Sigmoid colon (tissue), 7 donors: ENCODE data around the gene NR1I3. TPM values are rescaled to one million over a fixed set of nuclear protein-coding genes. Genes with fewer than 3 reads are reported as not detected.

Experiments used
- DNase-seq: peaks from one replicate; pipeline ENCODE4 v3.0.0-alpha.2; 2019
- H3K27ac ChIP-seq, 4 donors: fragments of 200-600 bp; sonication (generic); one replicate each; pipeline ENCODE4 v1.5.1; 2016 to 2019; ENCODE audit warnings: mild to moderate bottlenecking in 1 of 4
- H3K27me3 ChIP-seq, 3 donors: fragments of 200-600 bp; sonication (generic); one replicate each; pipeline ENCODE4 v1.5.1; 2019; ENCODE audit warnings: mild to moderate bottlenecking in 1 of 3
- H3K36me3 ChIP-seq, 4 donors: fragments of 200-600 bp; sonication (generic); one replicate each; pipeline ENCODE4 v1.5.1; 2016 to 2019
- H3K4me1 ChIP-seq, 4 donors: fragments of 200-600 bp; sonication (generic); one replicate each; pipeline ENCODE4 v1.5.1; 2017 to 2019
- H3K4me3 ChIP-seq, 4 donors: fragments of 200-600 bp; sonication (generic); one replicate each; pipeline ENCODE4 v1.5.1; 2017 to 2019; ENCODE audit warnings: mild to moderate bottlenecking in 2 of 4, moderate library complexity in 1 of 4
- H3K9me3 ChIP-seq, 4 donors: fragments of 200-600 bp in 3 of 4; sonication (generic) in 3 of 4; one replicate each; pipeline versions ENCODE4 v1.5.1 to v1.6.1; 2013 to 2019
- CTCF ChIP-seq, 4 experiments: fragments of 450-650 bp in 3 of 4; fragments of 200-600 bp in 1 of 4; IDR thresholded peaks; one replicate each; pipeline ENCODE4 v1.5.1; 2016 to 2019; ENCODE audit warnings: antibody characterized with exemption in 4 of 4, mild to moderate bottlenecking in 3 of 4, moderate library complexity in 2 of 4
- EP300 ChIP-seq, 4 donors: sonication (generic); formaldehyde crosslinking; IDR thresholded peaks; one replicate each; pipeline ENCODE4 v1.6.1; 2017; ENCODE audit warnings: antibody characterized with exemption in 4 of 4
- POLR2A ChIP-seq, 2 donors: fragments of 450-650 bp; IDR thresholded peaks; one replicate each; pipeline ENCODE4 v1.6.1; 2016; ENCODE audit warnings: antibody characterized with exemption in 2 of 2, mild to moderate bottlenecking in 2 of 2, moderate library complexity in 2 of 2
- POLR2AphosphoS5 ChIP-seq, 4 donors: sonication (generic); formaldehyde crosslinking; IDR thresholded peaks; one replicate each; pipeline ENCODE4 v1.6.1; 2017; ENCODE audit warnings: antibody characterized with exemption in 4 of 4
- WGBS, 2 donors: extraction: QIAGEN DNeasy Blood & Tissue Kit; methylation state at CpG; one replicate each; pipeline ENCODE4 v1.1.7; 2013; 5-methylcytosine and 5-hydroxymethylcytosine counted together
- intact Hi-C: fragments of 100-400 bp; cut with DNase I; formaldehyde crosslinking; loops from one replicate; pipeline ENCODE4 v1.15.1; 2023
- polyA plus RNA-seq, 3 donors: library from polyadenylated mRNA; stranded (reverse); fragments of 200-250 nt; gene quantifications; one replicate each; pipeline ENCODE4 v1.2.3, GENCODE V29; 2013
- total RNA-seq, 4 donors: library from RNA; depleted of rRNA; stranded (reverse); fragments of >200 nt; gene quantifications; one replicate each; pipeline ENCODE4 v1.1.0, GENCODE V29; 2016
- donor health status: healthy with polysubstance abuse.
- donor health status: Bipolar disorder and iron deficiency.
- donor health status: healthy.

The NR1I3 gene
- total and polyA plus RNA-seq, 7 donors, result 0.13 TPM; not detected in 6

- Histone ChIP-seq H3K9me3 (no peaks in the 10 kb centered on the region), H3K4me3 (no peak overlapping the region), H3K4me1 (no peaks in the 10 kb centered on the region), H3K27me3 (no peaks in the 10 kb centered on the region), H3K27ac (no peak overlapping the region), H3K36me3 (peaks cover 0 to 10% (median 5%) of the 10 kb centered on the region in 4 donors)
- no peak for DNase-seq
- intact Hi-C loops, result no loop called here
- WGBS, 2 donors, result 87 to 90% methylated on average over 5 of the region's 5 CpGs
- TF ChIP-seq POLR2AphosphoS5 (IDR thresholded peaks at IDR 0.05) (no peak), EP300 (IDR thresholded peaks at IDR 0.05) (no peak), CTCF (IDR thresholded peaks at IDR 0.05) (no peak), POLR2A (IDR thresholded peaks at IDR 0.05) (no peak)
Observed at GRCh38 chr1:161219078-161219892, 18.7 kb downstream of the NR1I3 start.

- Histone ChIP-seq H3K9me3 (no peaks in the 10 kb centered on the region), H3K27ac (peak overlapping the region in 1 of 4 donors; percentile 49), H3K27me3 (no peaks in the 10 kb centered on the region), H3K36me3 (peaks cover 7 to 18% (median 13%) of the 10 kb centered on the region in 4 donors), H3K4me1 (no peaks in the 10 kb centered on the region), H3K4me3 (no peak overlapping the region)
- TF ChIP-seq POLR2A (IDR thresholded peaks at IDR 0.05) (no peak), CTCF (IDR thresholded peaks at IDR 0.05) (no peak), EP300 (IDR thresholded peaks at IDR 0.05) (no peak), POLR2AphosphoS5 (IDR thresholded peaks at IDR 0.05) (no peak)
- WGBS, 2 donors, result 68 to 71% methylated on average over 8 of the region's 8 CpGs
- intact Hi-C loops, result no loop called here
- peak; percentile 39 for DNase-seq
Observed at GRCh38 chr1:161218301-161219077, 19.5 kb downstream of the NR1I3 start.

- DNase-seq, result peak; percentile 54
- H3K27me3 ChIP-seq, result no peaks in the 10 kb centered on the region
- no peaks in the 10 kb centered on the region for H3K9me3 ChIP-seq
- peak overlapping the region in 1 of 4 donors; percentile 13 for H3K4me3 ChIP-seq
- intact Hi-C loops, result no loop called here
- TF ChIP-seq EP300 (IDR thresholded peaks at IDR 0.05) (no peak), POLR2AphosphoS5 (IDR thresholded peaks at IDR 0.05) (no peak), POLR2A (IDR thresholded peaks at IDR 0.05) (no peak), CTCF (IDR thresholded peaks at IDR 0.05) (no peak)
- no peaks in the 10 kb centered on the region for H3K4me1 ChIP-seq
- WGBS, 2 donors, result 63 to 76% methylated on average over 6 of the region's 6 CpGs
- peak overlapping the region; percentile 40 to 72 (median 59) for H3K27ac ChIP-seq
- H3K36me3 ChIP-seq, result peaks cover 14 to 25% (median 19%) of the 10 kb centered on the region in 4 donors
Observed at GRCh38 chr1:161217831-161218230, 20.2 kb downstream of the NR1I3 start.

- WGBS, 2 donors, result 61 to 64% methylated on average over 7 of the region's 7 CpGs
Observed at GRCh38 chr1:161216945-161217712, 20.9 kb downstream of the NR1I3 start.

More at GRCh38 chr1:161216945-161217712, 20.9 kb downstream of the NR1I3 start:
- H3K9me3 ChIP-seq, result no peaks in the 10 kb centered on the region
- no peaks in the 10 kb centered on the region for H3K27me3 ChIP-seq
- H3K4me3 ChIP-seq, result peak overlapping the region in 2 of 4 donors; percentile 9 to 39
- intact Hi-C loops, result no loop called here
- no peak for TF ChIP-seq EP300 (IDR thresholded peaks at IDR 0.05)
- TF ChIP-seq POLR2AphosphoS5 (IDR thresholded peaks at IDR 0.05), result peak in 3 of 4 donors; percentile 34 to 60 (median 53)
- TF ChIP-seq POLR2A (IDR thresholded peaks at IDR 0.05), result no peak
- TF ChIP-seq CTCF (IDR thresholded peaks at IDR 0.05), result no peak
- DNase-seq, result peak; percentile 66
- no peaks in the 10 kb centered on the region for H3K4me1 ChIP-seq
- peak overlapping the region; percentile 49 to 72 (median 64) for H3K27ac ChIP-seq
- H3K36me3 ChIP-seq, result peaks cover 21 to 32% (median 26%) of the 10 kb centered on the region in 4 donors
